Keratinocyte (primary cell): ENCODE data around the gene CBL. TPM values are rescaled to one million over a fixed set of nuclear protein-coding genes. Genes with fewer than 3 reads are reported as not detected.

ENCODE experiments used
- DNase-seq: peaks from one replicate; pipeline ENCODE4 v3.0.0-alpha.2; 2011; ENCODE audit warnings: low read depth, missing footprints, low spot score
- FAIRE-seq: peaks from 2 replicates; lab custom pipeline; 2011; peaks lifted over from hg19 to GRCh38; lab: Jason Lieb, UNC
- H2AFZ ChIP-seq: 2 replicates; pipeline ENCODE4 v1.6.0; 2012; ENCODE audit warnings: low read length, control low read depth, inconsistent platforms; ENCODE audit not compliant: control insufficient read depth
- H3K27ac ChIP-seq: 2 replicates; pipeline ENCODE4 v1.5.1; 2011; ENCODE audit warnings: low read length; ENCODE audit not compliant: control insufficient read depth, insufficient read depth
- H3K27me3 ChIP-seq: 3 replicates; pipeline ENCODE4 v1.6.0; 2011; ENCODE audit warnings: low read length; ENCODE audit not compliant: control insufficient read depth, insufficient read depth; ENCODE audit errors: extremely low read depth
- H3K36me3 ChIP-seq, 2 experiments: 2 replicates in 1 of 2; 3 replicates in 1 of 2; pipeline ENCODE4 v1.5.1; 2011; ENCODE audit warnings: low read length in 2 of 2, mild to moderate bottlenecking in 1 of 2; ENCODE audit not compliant: control insufficient read depth in 2 of 2, insufficient read depth in 2 of 2; ENCODE audit errors: extremely low read depth in 1 of 2
- H3K4me1 ChIP-seq: 3 replicates; pipeline ENCODE4 v1.5.1; 2011; ENCODE audit warnings: low read length; ENCODE audit not compliant: control insufficient read depth, insufficient read depth; ENCODE audit errors: extremely low read depth
- H3K4me2 ChIP-seq: 3 replicates; pipeline ENCODE4 v1.6.0; 2011; ENCODE audit warnings: low read depth, low read length; ENCODE audit not compliant: control insufficient read depth, insufficient read depth; ENCODE audit errors: extremely low read depth
- H3K4me3 ChIP-seq, 3 experiments: fragments of 200-600 bp in 1 of 3; sonication (generic) in 1 of 3; 2 replicates in 2 of 3; 3 replicates in 1 of 3; pipeline ENCODE4 v1.5.1; 2011 to 2016; ENCODE audit warnings: low read length in 3 of 3, mild to moderate bottlenecking in 3 of 3, control low read depth in 2 of 3, inconsistent platforms in 1 of 3, low read depth in 1 of 3, mixed read lengths in 1 of 3, mixed run types in 1 of 3, moderate library complexity in 1 of 3; ENCODE audit not compliant: control insufficient read depth in 2 of 3, insufficient read depth in 2 of 3; ENCODE audit errors: extremely low read depth in 1 of 3
- H3K79me2 ChIP-seq: 2 replicates; pipeline ENCODE4 v1.6.0; 2012; ENCODE audit warnings: low read length; ENCODE audit not compliant: control insufficient read depth, insufficient read depth
- H3K9ac ChIP-seq: 3 replicates; pipeline ENCODE4 v1.6.0; 2011; ENCODE audit warnings: low read length; ENCODE audit not compliant: control insufficient read depth, insufficient read depth; ENCODE audit errors: extremely low read depth
- H3K9me1 ChIP-seq: 3 replicates; pipeline ENCODE4 v1.6.0; 2011; ENCODE audit warnings: low read length; ENCODE audit not compliant: control insufficient read depth, insufficient read depth; ENCODE audit errors: extremely low read depth
- H3K9me3 ChIP-seq: 2 replicates; pipeline ENCODE4 v1.5.1; 2012; ENCODE audit warnings: low read depth, low read length; ENCODE audit not compliant: control insufficient read depth
- H4K20me1 ChIP-seq: 3 replicates; pipeline ENCODE4 v1.6.0; 2011; ENCODE audit warnings: low read length; ENCODE audit not compliant: control insufficient read depth, insufficient read depth; ENCODE audit errors: extremely low read depth
- CTCF ChIP-seq, 3 experiments: IDR thresholded peaks in 1 of 3; conservative IDR thresholded peaks in 1 of 3; optimal IDR thresholded peaks in 1 of 3; 2 replicates in 2 of 3; 3 replicates in 1 of 3; pipeline versions ENCODE3 to v1.5.1; 2011; ENCODE audit warnings: low read length in 3 of 3, mild to moderate bottlenecking in 3 of 3, moderate library complexity in 2 of 3, control low read depth in 1 of 3, inconsistent platforms in 1 of 3; ENCODE audit not compliant: insufficient read depth in 2 of 3; ENCODE audit errors: extremely low read depth in 1 of 3
- EZH2 ChIP-seq: IDR thresholded peaks from one replicate; pipeline ENCODE4 v1.6.1; 2012; ENCODE audit warnings: inconsistent platforms, mild to moderate bottlenecking, low read length, moderate library complexity
- dilution Hi-C: fragments of 300-500 bp; cut with MboI; formaldehyde crosslinking; loops from one replicate; pipeline ENCODE4 v1.7.0; 2020; ENCODE audit warnings: low sequenced_read_pairs; ENCODE audit not compliant: extremely low pct_ligation_motif_present
- polyA plus RNA-seq, 5 experiments: library from polyadenylated mRNA; depleted of rRNA in 3 of 5; stranded (reverse) in 3 of 5; stranded (forward) in 1 of 5; unstranded in 1 of 5; fragments of >200 nt; gene quantifications; 1 replicate in 1 of 5; 2 replicates in 3 of 5; 3 replicates in 1 of 5; pipeline versions ENCODE4 v1.2.1 to v1.2.3, GENCODE V29; 2011 to 2012; ENCODE audit warnings: missing spikeins in 2 of 5, low read depth in 1 of 5, low replicate concordance in 1 of 5

The CBL gene
- polyA plus RNA-seq, 1 donor (not counting 4 experiments of a cell fraction or from before 2014, with no cell fraction given) = 14.1 TPM

- Histone ChIP-seq H4K20me1 (no peaks in the 10 kb centered on the region), H3K27me3 (no peaks in the 10 kb centered on the region), H3K4me2 (peak overlapping the region; percentile 62), H3K36me3 (no peaks in the 10 kb centered on the region), H3K9me1 (no peaks in the 10 kb centered on the region), H2AFZ (no peak overlapping the region), H3K9me3 (no peaks in the 10 kb centered on the region), H3K4me3 (no peak overlapping the region), H3K27ac (no peak overlapping the region), H3K9ac (no peak overlapping the region), H3K4me1 (peaks cover 32% of the 10 kb centered on the region), H3K79me2 (peaks cover 71% of the 10 kb centered on the region)
- DNase-seq (no peak), FAIRE-seq (no peak)
- TF ChIP-seq CTCF (optimal IDR thresholded peaks at IDR 0.05 in 1 of 3, IDR thresholded peaks at IDR 0.05 in 1 of 3, conservative IDR thresholded peaks at IDR 0.05 in 1 of 3; ENCODE audit: extremely low read depth in 1 of 3, insufficient read depth in 2 of 3, low read length in 3 of 3) = no peak
- TF ChIP-seq EZH2 = no peak
- dilution Hi-C loops = no loop called here
These were observed 57.3 kb downstream of the CBL start for GRCh38 chr11:119263352-119263940.

DNA sequence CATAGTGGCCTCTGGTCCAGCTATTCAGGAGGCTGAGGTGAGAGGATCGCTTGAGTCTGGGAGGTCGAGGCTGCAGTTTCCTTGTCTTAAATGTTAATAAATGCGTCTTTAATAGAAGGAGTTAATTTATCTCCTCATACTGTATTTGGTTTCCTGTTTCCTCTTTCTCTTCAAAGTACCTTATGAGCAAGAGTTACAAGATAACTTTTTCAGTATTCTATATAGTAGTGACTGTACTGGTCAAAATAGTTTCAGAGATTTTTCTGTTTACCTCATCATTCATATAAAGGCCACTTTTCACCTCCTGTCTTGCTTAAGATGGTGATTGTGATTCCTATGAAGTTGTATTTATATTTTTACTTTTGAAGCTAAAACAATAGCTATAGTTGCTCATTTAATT is 59.9 kb downstream of the CBL start:
- peaks cover 64% of the 10 kb centered on the region for H3K79me2 ChIP-seq
- no peaks in the 10 kb centered on the region for H4K20me1 ChIP-seq
- no peak overlapping the region for H3K4me2 ChIP-seq
- H3K4me1 ChIP-seq = peaks cover 24% of the 10 kb centered on the region
- no peak overlapping the region for H3K4me3 ChIP-seq
- H2AFZ ChIP-seq = no peak overlapping the region
- TF ChIP-seq EZH2 (no peak), CTCF (optimal IDR thresholded peaks at IDR 0.05 in 1 of 3, IDR thresholded peaks at IDR 0.05 in 1 of 3, conservative IDR thresholded peaks at IDR 0.05 in 1 of 3; ENCODE audit: extremely low read depth in 1 of 3, insufficient read depth in 2 of 3, low read length in 3 of 3) (no peak)
- H3K9me3 ChIP-seq = no peaks in the 10 kb centered on the region
- DNase-seq = no peak
- H3K36me3 ChIP-seq = no peaks in the 10 kb centered on the region
- H3K27ac ChIP-seq = no peak overlapping the region
- no peaks in the 10 kb centered on the region for H3K9me1 ChIP-seq
- no peaks in the 10 kb centered on the region for H3K27me3 ChIP-seq
- no peak overlapping the region for H3K9ac ChIP-seq
- dilution Hi-C loops = no loop called here
- FAIRE-seq = no peak
